HG03103 (cell line): Measurements from ENCODE around the gene SH2D7.

Source experiments
- ATAC-seq: cut with Tn5 transposase; IDR thresholded peaks from one replicate; pipeline ENCODE4 v1.9.1; 2021; ENCODE audit warnings: low read depth; ENCODE audit not compliant: unreplicated experiment

Gene SH2D7

GRCh38 chr15:78102211-78102610 lies 9.8 kb downstream of the SH2D7 start:
- ATAC-seq, result no peak

- ATAC-seq, result no peak
These were observed 10.4 kb downstream of the SH2D7 start for GRCh38 chr15:78102741-78103140.

GRCh38 chr15:78103406-78104118 lies 11.2 kb downstream of the SH2D7 start:
- ATAC-seq, result peak; percentile 72

GRCh38 chr15:78104119-78104479 lies 11.7 kb downstream of the SH2D7 start:
- ATAC-seq, result no peak

- ATAC-seq, result no peak
These were observed 12.5 kb downstream of the SH2D7 start for GRCh38 chr15:78104566-78105475.

GRCh38 chr15:78105476-78106241 lies 13.3 kb downstream of the SH2D7 start:
- ATAC-seq, result no peak

- no peak for ATAC-seq
These were observed 15.1 kb downstream of the SH2D7 start for GRCh38 chr15:78107471-78107870.

- ATAC-seq, result no peak
These were observed 16.1 kb downstream of the SH2D7 start for GRCh38 chr15:78108300-78109084.

GRCh38 chr15:78109156-78109555 lies 16.8 kb downstream of the SH2D7 start:
- ATAC-seq, result no peak

GRCh38 chr15:78110096-78110495 lies 17.7 kb downstream of the SH2D7 start:
- no peak for ATAC-seq

- no peak for ATAC-seq
These were observed 18.6 kb downstream of the SH2D7 start for GRCh38 chr15:78110916-78111475.

- ATAC-seq, result no peak
These were observed 19.4 kb downstream of the SH2D7 start for GRCh38 chr15:78111788-78112187.

- no peak for ATAC-seq
These were observed 20.2 kb downstream of the SH2D7 start for GRCh38 chr15:78112551-78112950.

- no peak for ATAC-seq
These were observed 28.2 kb downstream of the SH2D7 start for GRCh38 chr15:78120523-78120922.

- ATAC-seq, result no peak
These were observed 32.9 kb downstream of the SH2D7 start for GRCh38 chr15:78125267-78125666.

- ATAC-seq, result no peak
These were observed 35.5 kb downstream of the SH2D7 start for GRCh38 chr15:78127882-78128281.

- ATAC-seq, result no peak
These were observed 36.9 kb downstream of the SH2D7 start for GRCh38 chr15:78129077-78129750.

GRCh38 chr15:78129751-78130287 lies 37.5 kb downstream of the SH2D7 start:
- ATAC-seq, result no peak
